Hepatocyte (in vitro differentiated cells): ENCODE results near the gene RALBP1. TPM values are rescaled to one million over a fixed set of nuclear protein-coding genes. Genes with fewer than 3 reads are reported as not detected.

Source experiments
- DNase-seq: peaks from one replicate; pipeline ENCODE4 v3.0.0-alpha.2; 2016; ENCODE audit warnings: low spot score
- H2AFZ ChIP-seq: fragments of 200-600 bp; sonication (generic); 2 replicates; pipeline ENCODE4 v1.6.0; 2016; ENCODE audit warnings: antibody characterized with exemption, mild to moderate bottlenecking
- H3K27ac ChIP-seq: fragments of 200-600 bp; sonication (generic); 2 replicates; pipeline ENCODE4 v1.5.1; 2016; ENCODE audit warnings: mild to moderate bottlenecking
- H3K27me3 ChIP-seq: fragments of 200-600 bp; sonication (generic); 2 replicates; pipeline ENCODE4 v1.6.1; 2016
- H3K36me3 ChIP-seq: fragments of 200-600 bp; sonication (generic); replicated peaks from 2 replicates; pipeline ENCODE4 v1.5.1; 2016; ENCODE audit warnings: low read depth; ENCODE audit not compliant: insufficient read depth
- H3K4me1 ChIP-seq: fragments of 200-600 bp; sonication (generic); 2 replicates; pipeline ENCODE4 v1.5.1; 2016; ENCODE audit warnings: mild to moderate bottlenecking, moderate library complexity; ENCODE audit not compliant: insufficient read depth
- H3K4me2 ChIP-seq: fragments of 200-600 bp; sonication (generic); 2 replicates; pipeline ENCODE4 v1.6.0; 2016
- H3K4me3 ChIP-seq: fragments of 200-600 bp; sonication (generic); 2 replicates; pipeline ENCODE4 v1.5.1; 2016; ENCODE audit warnings: mild to moderate bottlenecking
- H3K79me2 ChIP-seq: fragments of 200-600 bp; sonication (generic); 2 replicates; pipeline ENCODE4 v1.6.0; 2017; ENCODE audit warnings: mild to moderate bottlenecking
- H3K9me2 ChIP-seq: fragments of 200-600 bp; sonication (generic); replicated peaks from 2 replicates; pipeline ENCODE4 v1.6.0; 2017; ENCODE audit warnings: mild to moderate bottlenecking; ENCODE audit not compliant: insufficient read depth
- H3K9me3 ChIP-seq: fragments of 200-600 bp; sonication (generic); 2 replicates; pipeline ENCODE4 v1.5.1; 2016; ENCODE audit warnings: low read depth, mild to moderate bottlenecking
- H4K20me1 ChIP-seq: fragments of 200-600 bp; sonication (generic); 2 replicates; pipeline ENCODE4 v1.6.0; 2016; ENCODE audit warnings: mild to moderate bottlenecking; ENCODE audit not compliant: insufficient read depth, poor library complexity, severe bottlenecking
- EZH2 ChIP-seq: fragments of 200-600 bp; sonication (generic); IDR thresholded peaks from 2 replicates; pipeline ENCODE4 v1.6.1; 2016; ENCODE audit warnings: antibody characterized with exemption, mild to moderate bottlenecking, borderline replicate concordance
- EZH2phosphoT487 ChIP-seq: fragments of 200-600 bp; sonication (generic); IDR thresholded peaks from one replicate; pipeline ENCODE4 v1.6.1; 2018; ENCODE audit warnings: antibody characterized with exemption, mild to moderate bottlenecking, low read depth, moderate library complexity; ENCODE audit not compliant: unreplicated experiment, severe bottlenecking
- WGBS: methylation state at CpG from one replicate; pipeline ENCODE4 v1.1.6; 2016; ENCODE audit warnings: low lambda C conversion rate; ENCODE audit errors: missing lambda C conversion rate; 5-methylcytosine and 5-hydroxymethylcytosine counted together
- polyA plus RNA-seq: library from polyadenylated mRNA; unstranded; fragments of >200 nt; fragmentation: Nextera tagmentation; extraction: Ambion mirVana; gene quantifications from 2 replicates; pipeline ENCODE4 v1.2.1, GENCODE V29; 2016
- total RNA-seq: library from RNA; depleted of rRNA; stranded (reverse); fragments of >200 nt; gene quantifications from 2 replicates; pipeline ENCODE4 v1.2.3, GENCODE V29; 2014
- TF ChIP-seq, protein P1 (sequence below): fragments of 200-600 bp; sonication (generic); IDR thresholded peaks from 2 replicates; pipeline ENCODE4 v1.5.1; 2016; ENCODE audit warnings: antibody characterized with exemption, mild to moderate bottlenecking; ENCODE audit not compliant: poor library complexity

The RALBP1 gene
- total and polyA plus RNA-seq, 2 experiments from 2014 or later, result 41.3 to 55.0 TPM

DNA sequence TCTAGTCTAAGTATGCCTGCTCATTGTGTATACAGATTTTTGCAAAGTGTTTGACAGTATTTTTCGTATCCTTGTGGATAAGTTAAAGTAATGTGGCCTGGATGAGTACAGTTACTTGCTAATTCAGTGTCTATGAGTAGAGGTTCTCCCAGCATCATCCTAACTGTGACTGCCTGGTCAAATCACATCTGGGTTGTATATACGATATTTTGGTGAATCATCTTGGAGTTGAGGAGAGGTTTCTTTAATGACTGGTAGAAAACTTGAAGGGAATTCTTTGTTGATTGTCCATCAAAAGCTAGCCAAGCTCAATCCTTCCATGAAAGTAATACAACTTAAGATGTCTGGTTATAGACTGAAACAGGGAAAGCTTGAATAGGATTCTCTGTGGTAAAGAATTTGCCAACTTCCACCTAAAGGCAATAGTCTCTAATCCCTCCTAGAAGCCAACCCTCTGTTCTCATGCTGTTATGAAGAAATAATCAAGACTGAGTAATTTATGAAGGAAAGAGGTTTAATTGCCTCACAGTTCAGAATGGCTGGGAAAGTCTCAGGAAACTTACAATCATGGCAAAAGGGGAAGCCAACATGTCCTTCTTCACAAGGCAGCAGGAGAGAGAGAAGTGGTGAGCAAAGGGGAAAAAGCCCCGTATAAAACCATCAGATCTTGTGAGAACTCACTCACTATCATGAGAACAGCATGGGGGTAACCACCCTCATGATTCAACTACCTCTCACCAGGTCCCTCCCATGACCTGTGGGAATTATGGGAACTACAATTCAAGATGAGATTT lies 19.4 kb upstream of the RALBP1 start:
- WGBS, result 85% methylated on average over 3 of the region's 3 CpGs
- TF ChIP-seq EZH2, result no peak
- TF ChIP-seq, protein P1, sequence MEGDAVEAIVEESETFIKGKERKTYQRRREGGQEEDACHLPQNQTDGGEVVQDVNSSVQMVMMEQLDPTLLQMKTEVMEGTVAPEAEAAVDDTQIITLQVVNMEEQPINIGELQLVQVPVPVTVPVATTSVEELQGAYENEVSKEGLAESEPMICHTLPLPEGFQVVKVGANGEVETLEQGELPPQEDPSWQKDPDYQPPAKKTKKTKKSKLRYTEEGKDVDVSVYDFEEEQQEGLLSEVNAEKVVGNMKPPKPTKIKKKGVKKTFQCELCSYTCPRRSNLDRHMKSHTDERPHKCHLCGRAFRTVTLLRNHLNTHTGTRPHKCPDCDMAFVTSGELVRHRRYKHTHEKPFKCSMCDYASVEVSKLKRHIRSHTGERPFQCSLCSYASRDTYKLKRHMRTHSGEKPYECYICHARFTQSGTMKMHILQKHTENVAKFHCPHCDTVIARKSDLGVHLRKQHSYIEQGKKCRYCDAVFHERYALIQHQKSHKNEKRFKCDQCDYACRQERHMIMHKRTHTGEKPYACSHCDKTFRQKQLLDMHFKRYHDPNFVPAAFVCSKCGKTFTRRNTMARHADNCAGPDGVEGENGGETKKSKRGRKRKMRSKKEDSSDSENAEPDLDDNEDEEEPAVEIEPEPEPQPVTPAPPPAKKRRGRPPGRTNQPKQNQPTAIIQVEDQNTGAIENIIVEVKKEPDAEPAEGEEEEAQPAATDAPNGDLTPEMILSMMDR, result no peak
- no peak for TF ChIP-seq EZH2phosphoT487
- Histone ChIP-seq H3K4me1 (no peaks in the 10 kb centered on the region), H3K36me3 (no peaks in the 10 kb centered on the region), H3K9me3 (no peaks in the 10 kb centered on the region), H3K9me2 (no peaks in the 10 kb centered on the region), H3K27me3 (no peaks in the 10 kb centered on the region), H2AFZ (no peak overlapping the region), H3K4me3 (no peak overlapping the region), H3K27ac (no peak overlapping the region), H3K79me2 (no peaks in the 10 kb centered on the region), H3K4me2 (no peak overlapping the region), H4K20me1 (no peaks in the 10 kb centered on the region)
- no peak for DNase-seq

- H3K9me2 ChIP-seq, result no peaks in the 10 kb centered on the region
- WGBS, result 73% methylated on average over 2 of the region's 2 CpGs
- TF ChIP-seq EZH2phosphoT487 (no peak), EZH2 (no peak)
- TF ChIP-seq, protein P1, result no peak
- H3K4me1 ChIP-seq, result no peaks in the 10 kb centered on the region
- peaks cover 9% of the 10 kb centered on the region for H3K9me3 ChIP-seq
- H4K20me1 ChIP-seq, result no peaks in the 10 kb centered on the region
- no peak overlapping the region for H3K27ac ChIP-seq
- no peak overlapping the region for H3K4me3 ChIP-seq
- no peaks in the 10 kb centered on the region for H3K36me3 ChIP-seq
- H2AFZ ChIP-seq, result no peak overlapping the region
- H3K4me2 ChIP-seq, result no peak overlapping the region
- H3K79me2 ChIP-seq, result no peaks in the 10 kb centered on the region
- no peak for DNase-seq
- no peaks in the 10 kb centered on the region for H3K27me3 ChIP-seq
Observed at GRCh38 chr18:9466127-9466526, 9.2 kb upstream of the RALBP1 start.

DNA sequence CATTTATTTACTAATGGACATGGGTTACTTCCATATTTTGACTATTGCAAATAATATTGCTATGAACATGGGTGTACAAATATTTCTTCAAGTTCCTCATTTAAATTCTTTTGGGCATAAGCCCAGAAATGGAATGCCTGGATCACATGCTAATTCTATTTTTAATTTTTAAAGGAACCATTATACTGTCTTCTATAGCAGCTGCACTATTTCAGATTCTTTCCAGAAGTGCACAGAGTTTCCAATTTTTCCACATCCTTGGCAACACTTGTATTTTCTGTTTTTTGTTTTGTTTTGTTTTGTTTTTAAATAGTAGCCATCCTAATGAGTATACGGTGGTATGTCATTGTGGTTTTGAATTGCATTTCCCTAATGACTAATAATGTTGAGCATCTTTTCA lies 8.5 kb upstream of the RALBP1 start:
- Histone ChIP-seq H3K27ac (no peak overlapping the region), H3K4me2 (no peak overlapping the region), H3K9me3 (peaks cover 9% of the 10 kb centered on the region), H3K36me3 (no peaks in the 10 kb centered on the region), H4K20me1 (no peaks in the 10 kb centered on the region), H3K4me1 (no peaks in the 10 kb centered on the region), H3K9me2 (no peaks in the 10 kb centered on the region), H3K4me3 (no peak overlapping the region), H3K27me3 (no peaks in the 10 kb centered on the region), H3K79me2 (no peaks in the 10 kb centered on the region), H2AFZ (no peak overlapping the region)
- TF ChIP-seq EZH2 (no peak), EZH2phosphoT487 (no peak)
- TF ChIP-seq, protein P1, result no peak
- no peak for DNase-seq
- 100% methylated on average over 1 of the region's 1 CpG for WGBS
